DMS53 treated with DMSO at 0.1 percent for 48 hours (cell line): ENCODE data around the gene MFAP1.
"Not testable (repeated sequence)": the region's sequence is repeated elsewhere in the genome, so short reads cannot be mapped to it uniquely, and the experiment has no call there.

Source experiments
- DNase-seq: peaks from one replicate; lab custom pipeline; 2025; ENCODE audit not compliant: unreplicated experiment; lab: John Stamatoyannopoulos, UW

The MFAP1 gene

GRCh38 chr15:43821505-43821904 lies 3.0 kb downstream of the MFAP1 start:
- DNase-seq: no peak

DNA sequence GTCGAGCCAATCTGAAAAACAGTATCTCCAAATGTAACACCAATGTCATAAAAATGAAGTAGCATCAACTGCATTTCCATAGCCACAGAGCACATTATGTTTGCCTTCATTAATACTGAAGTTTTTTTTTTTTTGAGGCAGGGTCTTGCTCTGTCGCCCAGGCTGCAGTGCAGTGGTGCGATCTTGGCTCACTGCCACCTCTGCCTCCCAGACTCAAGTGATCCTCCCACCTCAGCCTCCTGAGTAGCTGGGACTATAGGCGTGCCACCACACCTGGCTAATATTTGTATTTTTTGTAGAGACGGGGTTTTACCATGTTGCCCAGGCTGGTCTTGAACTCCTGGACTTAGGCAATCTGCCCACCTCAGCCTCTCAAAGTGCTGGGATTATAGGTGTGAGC lies 9.4 kb downstream of the MFAP1 start:
- DNase-seq: not testable (repeated sequence)

DNA sequence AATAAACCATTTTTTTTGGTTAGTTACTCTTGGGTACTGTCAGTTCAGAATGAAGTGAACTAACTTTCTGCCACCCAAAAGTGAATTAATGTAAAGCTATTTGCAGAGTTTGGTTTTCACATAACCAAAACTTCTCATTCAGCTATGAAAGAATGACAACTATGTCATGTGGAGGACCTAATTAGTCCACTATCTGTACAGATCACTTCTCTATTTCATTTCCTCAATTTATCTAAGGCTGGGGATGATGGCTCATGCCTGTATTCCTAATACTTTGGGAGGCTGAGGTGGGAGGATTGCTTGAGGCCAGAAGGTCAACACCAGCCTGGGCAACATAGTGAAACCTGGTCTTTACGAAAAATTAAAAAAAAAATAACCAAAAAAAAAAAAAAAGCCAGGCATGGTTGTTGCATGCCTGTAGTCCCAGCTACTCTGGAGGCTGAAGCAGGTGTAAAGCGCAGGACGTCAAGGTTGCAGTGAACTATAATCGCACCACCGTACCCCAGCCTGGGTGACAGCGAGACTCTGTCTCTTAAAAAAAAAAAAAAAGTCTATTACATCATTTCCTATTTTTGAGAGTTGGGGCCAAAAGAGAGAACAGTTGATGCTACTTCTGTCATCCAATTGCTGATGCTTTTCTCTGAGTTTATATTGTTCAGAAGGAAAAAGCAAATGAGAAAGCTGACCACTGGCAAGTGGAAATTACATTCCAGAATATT lies 15.4 kb downstream of the MFAP1 start:
- DNase-seq: no peak

- DNase-seq: no peak
Measured at GRCh38 chr15:43808435-43808950, 16.0 kb downstream of the MFAP1 start.

DNA sequence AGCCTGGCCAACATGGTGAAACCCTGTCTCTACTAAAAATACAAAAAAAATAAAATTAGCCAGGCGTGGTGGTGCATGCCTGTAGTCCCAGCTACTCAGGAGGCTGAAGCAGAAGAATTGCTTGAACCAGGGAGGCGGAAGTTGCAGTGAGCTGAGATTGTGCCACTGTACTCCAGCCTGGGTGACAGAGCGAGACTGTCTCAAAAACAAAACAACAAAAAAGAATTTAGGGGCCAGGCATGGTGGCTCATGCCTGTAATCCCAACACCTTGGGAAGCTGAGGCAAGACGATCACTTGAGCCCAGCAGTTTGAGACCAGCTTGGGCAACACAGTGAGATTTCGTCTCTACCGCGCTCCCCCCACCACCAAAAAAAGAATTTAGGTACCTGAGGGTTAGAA lies 21.8 kb downstream of the MFAP1 start:
- DNase-seq: not testable (repeated sequence)

DNA sequence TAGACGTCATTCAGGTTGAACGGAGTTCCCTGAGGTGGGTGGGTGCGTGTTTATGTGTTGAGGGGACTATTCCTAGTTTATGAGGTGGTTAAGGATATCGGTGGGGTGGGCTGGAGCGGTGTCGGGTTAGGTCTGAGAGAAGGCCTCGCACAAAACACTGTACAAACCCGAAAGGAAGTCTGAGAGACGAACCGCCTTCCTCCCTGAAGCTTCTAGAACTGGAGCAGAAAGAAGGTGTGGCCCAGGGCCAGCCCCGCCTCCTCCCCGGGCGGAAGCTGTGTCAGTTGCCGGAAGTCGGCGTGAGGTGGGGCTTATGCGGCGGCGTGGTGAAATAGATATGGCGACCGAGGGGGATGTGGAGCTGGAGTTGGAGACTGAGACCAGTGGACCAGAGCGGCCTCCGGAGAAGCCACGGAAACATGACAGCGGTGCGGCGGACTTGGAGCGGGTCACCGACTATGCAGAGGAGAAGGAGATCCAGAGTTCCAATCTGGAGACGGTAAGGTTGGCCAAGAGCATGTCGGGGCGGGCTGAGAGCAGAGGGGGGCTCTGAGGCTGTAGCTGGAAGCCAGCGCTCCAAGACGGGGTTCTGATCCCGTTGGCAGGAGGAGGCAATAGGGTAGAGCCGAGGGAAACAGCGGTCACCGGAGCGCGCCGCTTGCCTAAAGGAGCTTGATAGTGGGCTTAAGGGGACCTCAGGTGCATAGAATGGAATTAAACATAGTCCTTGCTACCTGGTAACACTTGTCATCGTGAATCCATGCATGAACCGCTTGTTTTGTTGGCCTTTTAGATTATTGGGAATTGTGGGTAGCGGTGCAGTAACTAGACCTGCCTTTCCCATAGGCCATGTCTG lies 24.0 kb downstream of the MFAP1 start, which contains the start of gene HYPK:
Gene HYPK (plus strand): TSS at position 314 of the 856 bp plus-strand sequence. CDS start 24 bp downstream, at position 338.
- peak; percentile 42 for DNase-seq

DNA sequence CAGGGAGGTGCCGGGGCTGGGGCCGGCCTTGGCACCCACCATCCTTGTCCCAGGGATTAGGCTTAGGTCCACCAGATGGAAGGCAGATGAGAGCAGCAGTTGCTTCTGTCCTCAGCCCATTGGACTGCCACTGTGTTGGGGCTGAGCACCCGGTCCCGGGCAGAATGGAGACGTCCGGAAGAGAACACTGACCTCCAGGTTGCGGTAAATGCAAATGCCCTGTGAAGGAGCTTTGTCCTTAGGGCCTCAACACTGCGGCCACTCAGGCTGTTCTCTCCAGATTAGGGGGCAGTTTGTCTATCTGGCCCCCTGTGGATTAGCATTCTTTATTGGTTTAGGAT lies 24.6 kb downstream of the MFAP1 start, which contains the start of gene SERINC4:
Gene SERINC4 (minus strand): TSS at position 276 of the 341 bp plus-strand sequence. CDS start 234 bp downstream, at position 42.
- no peak for DNase-seq

GRCh38 chr15:43799209-43799944 lies 25.1 kb downstream of the MFAP1 start:
- peak; percentile 61 for DNase-seq

DNA sequence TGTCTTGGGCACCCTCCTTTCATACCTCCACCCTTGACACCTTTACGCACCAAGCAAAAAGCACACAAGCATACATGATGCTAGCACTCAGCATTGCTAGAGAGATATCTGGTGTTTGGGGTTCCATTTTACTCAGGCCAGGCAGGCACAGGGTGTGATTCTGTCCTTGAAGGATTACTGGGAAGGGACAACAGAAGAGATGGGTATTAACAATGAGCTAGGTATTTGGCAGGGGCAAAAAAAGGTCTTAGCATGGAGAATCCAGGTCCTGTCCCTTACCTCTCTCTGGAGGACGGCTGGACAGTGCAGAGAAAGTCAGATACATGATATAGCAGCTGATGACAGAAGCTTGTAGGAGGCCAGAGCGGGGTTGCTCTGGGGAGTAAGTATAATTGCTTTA lies 27.9 kb downstream of the MFAP1 start:
- DNase-seq: no peak

GRCh38 chr15:43795997-43796396 lies 28.5 kb downstream of the MFAP1 start:
- no peak for DNase-seq

GRCh38 chr15:43795197-43795596 lies 29.3 kb downstream of the MFAP1 start:
- no peak for DNase-seq

DNA sequence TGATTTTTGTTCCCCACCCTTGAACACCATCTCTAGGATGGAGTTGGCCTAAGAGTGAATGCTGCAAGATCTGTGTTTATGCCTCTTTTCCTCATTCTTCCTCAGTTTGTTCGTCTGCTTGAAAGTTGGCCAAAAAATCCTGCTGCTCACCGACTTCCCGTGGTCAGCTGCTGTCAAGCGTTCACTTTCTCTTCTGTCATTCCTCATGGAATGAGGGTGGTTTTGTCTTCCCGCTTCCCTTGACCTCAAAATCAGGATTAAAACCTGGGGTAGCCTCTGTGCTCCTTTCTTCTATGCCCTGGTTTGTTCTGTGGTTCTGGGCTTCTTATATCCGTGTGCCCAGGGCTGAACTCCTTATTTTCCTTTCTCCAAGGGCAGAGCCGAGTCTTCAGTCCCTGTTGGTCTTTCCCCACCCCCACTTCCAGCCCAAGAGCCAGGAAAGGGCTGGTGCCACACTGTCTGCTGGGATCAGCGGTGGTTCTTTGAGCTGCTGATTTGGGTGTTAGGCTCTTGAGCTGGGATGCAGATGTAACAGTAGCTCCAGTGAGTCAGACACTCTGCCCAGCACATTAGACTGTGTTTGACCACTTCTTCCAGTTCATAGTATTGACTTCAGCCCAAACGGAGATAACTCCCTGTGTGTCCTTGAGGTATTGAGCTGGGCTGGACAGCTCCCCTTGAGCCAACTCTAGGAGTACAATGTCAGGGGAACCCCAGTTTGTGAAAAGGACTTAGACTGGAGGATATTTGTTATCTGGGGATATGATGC lies 30.0 kb downstream of the MFAP1 start:
- no peak for DNase-seq

- no peak for DNase-seq
Measured at GRCh38 chr15:43793647-43794046, 30.8 kb downstream of the MFAP1 start.

- DNase-seq: no peak
Measured at GRCh38 chr15:43792761-43793476, 31.6 kb downstream of the MFAP1 start.

DNA sequence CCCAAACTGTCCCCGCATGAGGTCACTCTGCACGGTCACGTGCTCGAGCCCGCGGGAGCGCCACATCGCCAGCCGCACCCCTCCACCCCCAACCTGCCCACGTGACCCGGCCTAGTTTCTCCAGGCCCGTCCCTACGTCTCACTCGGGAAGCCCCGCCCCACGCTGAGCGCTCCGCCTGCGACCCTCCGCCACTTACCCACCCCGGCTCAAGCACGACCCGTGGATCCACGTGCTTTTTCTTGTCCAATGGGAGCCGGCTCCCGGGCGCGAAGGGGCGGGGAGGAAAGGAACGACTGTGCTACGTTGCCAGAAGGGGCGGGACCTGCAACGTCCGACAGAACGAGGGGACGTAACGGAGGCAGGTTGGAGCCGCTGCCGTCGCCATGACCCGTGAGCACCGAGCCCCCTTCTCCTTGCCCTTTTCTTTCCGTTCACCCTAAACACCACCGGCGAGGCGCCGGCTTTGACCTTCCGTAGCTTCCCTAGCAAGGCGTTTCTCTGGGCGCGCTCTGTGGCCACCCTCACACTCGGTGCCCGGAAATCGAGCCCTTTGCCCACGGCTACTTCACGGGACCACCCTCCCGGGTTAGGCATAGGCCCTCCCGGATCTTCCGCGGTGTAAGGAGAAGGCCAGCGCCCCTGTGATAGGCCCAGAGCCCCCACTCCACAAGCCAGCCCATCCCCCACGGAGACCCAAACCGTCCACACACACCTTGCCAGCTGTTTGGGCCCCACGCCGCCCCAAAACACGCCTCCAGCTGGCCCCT lies 32.3 kb downstream of the MFAP1 start, which contains the start of gene SERF2:
Gene SERF2 (plus strand): TSS at position 328 of the 768 bp plus-strand sequence. CDS start 57 bp downstream, at position 385.
- DNase-seq: peak; percentile 92

DNA sequence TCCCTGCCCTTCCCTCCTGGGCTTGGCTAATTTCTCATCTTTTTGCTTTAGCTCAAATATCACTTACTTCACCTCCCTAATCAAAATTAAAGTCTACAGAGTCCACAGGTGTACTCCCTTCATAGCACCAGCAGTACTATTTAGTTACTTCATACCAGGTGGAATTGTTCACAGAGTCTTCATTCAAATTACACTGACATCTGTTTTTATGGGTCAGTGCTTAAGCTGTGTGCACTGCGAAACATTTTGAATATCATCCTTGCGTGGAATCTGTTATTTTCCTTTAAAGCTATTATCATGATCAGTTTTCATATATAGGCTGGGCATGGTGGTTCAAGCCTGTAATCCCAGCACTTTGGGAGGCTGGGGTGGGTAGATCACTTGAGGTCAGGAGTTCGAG lies 35.1 kb downstream of the MFAP1 start:
- DNase-seq: no peak

DNA sequence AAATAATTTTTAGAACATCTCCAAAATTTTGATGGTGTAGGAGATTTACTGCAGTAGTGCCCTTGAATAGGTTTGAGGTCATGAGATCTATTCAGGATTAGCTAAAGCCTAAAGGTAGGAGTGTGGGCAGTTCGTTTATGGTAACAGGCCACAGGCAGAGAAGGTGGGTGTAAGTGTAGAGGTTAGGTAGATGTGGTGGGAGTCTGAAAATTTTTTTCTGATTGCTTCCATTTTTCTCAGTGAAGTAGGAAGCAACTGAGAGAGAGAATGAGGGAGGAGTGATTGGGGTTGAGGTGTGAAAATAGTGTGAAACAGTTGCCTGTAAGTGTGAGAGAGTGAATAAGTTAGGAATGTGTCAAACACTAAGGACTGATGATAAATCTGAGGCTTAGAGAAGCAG lies 45.5 kb downstream of the MFAP1 start:
- no peak for DNase-seq

GRCh38 chr15:43777267-43777914 lies 47.1 kb downstream of the MFAP1 start:
- DNase-seq: peak; percentile 74
